SK-N-MC (cell line): Measurements from ENCODE around the gene MIF4GD.
"Not testable (repeated sequence)": the region's sequence is repeated elsewhere in the genome, so short reads cannot be mapped to it uniquely, and the experiment has no call there.

Experiments used
- DNase-seq: peaks from one replicate; pipeline ENCODE4 v3.0.0-alpha.2; 2011; ENCODE audit warnings: low read depth, low spot score
- H3K27ac ChIP-seq: fragments of 200-600 bp; sonication (generic); 2 replicates; pipeline ENCODE4 v1.5.1; 2016; ENCODE audit warnings: mixed run types
- H3K36me3 ChIP-seq: fragments of 200-600 bp; sonication (generic); 2 replicates; pipeline ENCODE4 v1.6.1; 2017; ENCODE audit warnings: antibody characterized with exemption, low read length, mixed read lengths; ENCODE audit not compliant: insufficient read depth
- H3K4me3 ChIP-seq: fragments of 200-600 bp; sonication (generic); 2 replicates; pipeline ENCODE4 v1.5.1; 2016
- H3K9ac ChIP-seq: fragments of 200-600 bp; sonication (generic); 2 replicates; pipeline ENCODE4 v1.8.0; 2017; ENCODE audit warnings: mixed run types, mixed read lengths; ENCODE audit not compliant: insufficient read length
- H3K9me3 ChIP-seq: fragments of 200-600 bp; sonication (generic); 2 replicates; pipeline ENCODE4 v1.6.1; 2017; ENCODE audit warnings: low read depth, mild to moderate bottlenecking, antibody characterized with exemption, low read length, moderate library complexity, mixed read lengths
- EZH2 ChIP-seq: fragments of 200-600 bp; sonication (generic); IDR thresholded peaks from one replicate; pipeline ENCODE4 v1.6.1; 2017; ENCODE audit warnings: antibody characterized with exemption
- FOXP2 ChIP-seq: optimal IDR thresholded peaks from 2 replicates; pipeline ENCODE3; 2011; ENCODE audit warnings: mild to moderate bottlenecking, moderate library complexity; ENCODE audit not compliant: insufficient read depth; ENCODE audit errors: extremely low read length, control extremely low read depth
- POLR2AphosphoS5 ChIP-seq: IDR thresholded peaks from 2 replicates; pipeline ENCODE4 v1.6.1; 2012; ENCODE audit warnings: mild to moderate bottlenecking, low read depth, low read length, borderline replicate concordance

MIF4GD gene

GRCh38 chr17:75289832-75290337, 18.9 kb upstream of the MIF4GD start:
- Histone ChIP-seq H3K9ac (peak overlapping the region; percentile 69), H3K36me3 (no peaks in the 10 kb centered on the region; the same call in 1 of the 2 replicates), H3K9me3 (no peaks in the 10 kb centered on the region), H3K27ac (peak overlapping the region; percentile 59; the same call in 1 of the 2 replicates), H3K4me3 (peak overlapping the region; percentile 94)
- TF ChIP-seq EZH2 (no peak), POLR2AphosphoS5 (no peak), FOXP2 (no peak)
- no peak for DNase-seq

GRCh38 chr17:75289115-75289831, 18.2 kb upstream of the MIF4GD start, which contains the start of gene SLC25A19:
SLC25A19 (minus strand) TSS chr17:75289433; CDS start chr17:75286764, 2,669 bp downstream.
- peak; percentile 91 for DNase-seq
- Histone ChIP-seq H3K36me3 (no peaks in the 10 kb centered on the region; the same call in 1 of the 2 replicates), H3K9me3 (no peaks in the 10 kb centered on the region), H3K27ac (peak within 1 kb of the TSS; percentile 59; the same call in 1 of the 2 replicates), H3K4me3 (peak within 1 kb of the TSS; percentile 94), H3K9ac (peak within 1 kb of the TSS; percentile 89)
- TF ChIP-seq POLR2AphosphoS5 (peak; percentile 93), FOXP2 (no peak)

GRCh38 chr17:75288770-75289114, 17.7 kb upstream of the MIF4GD start:
- no peaks in the 10 kb centered on the region for H3K9me3 ChIP-seq
- H3K4me3 ChIP-seq, result peak overlapping the region; percentile 94
- DNase-seq, result no peak
- no peak overlapping the region for H3K27ac ChIP-seq
- H3K9ac ChIP-seq, result peak overlapping the region; percentile 89
- TF ChIP-seq FOXP2 (no peak), EZH2 (no peak), POLR2AphosphoS5 (no peak)
- H3K36me3 ChIP-seq, result no peaks in the 10 kb centered on the region; the same call in 1 of the 2 replicates

- Histone ChIP-seq H3K27ac (no peak overlapping the region), H3K9ac (peak overlapping the region; percentile 89), H3K4me3 (peak overlapping the region; percentile 94), H3K36me3 (no peaks in the 10 kb centered on the region; the same call in 1 of the 2 replicates), H3K9me3 (no peaks in the 10 kb centered on the region)
- no peak for DNase-seq
- TF ChIP-seq FOXP2, result no peak
- TF ChIP-seq EZH2, result no peak
- no peak for TF ChIP-seq POLR2AphosphoS5
These were observed 17.3 kb upstream of the MIF4GD start for GRCh38 chr17:75288359-75288758.

GRCh38 chr17:75287221-75287620, 16.2 kb upstream of the MIF4GD start:
- Histone ChIP-seq H3K36me3 (no peaks in the 10 kb centered on the region; the same call in 1 of the 2 replicates), H3K4me3 (no peak overlapping the region), H3K9me3 (no peaks in the 10 kb centered on the region), H3K27ac (no peak overlapping the region), H3K9ac (no peak overlapping the region)
- no peak for DNase-seq
- TF ChIP-seq EZH2 (no peak), FOXP2 (no peak), POLR2AphosphoS5 (no peak)

- no peak for DNase-seq
- H3K36me3 ChIP-seq, result peaks cover 5% of the 10 kb centered on the region; the same call in 1 of the 2 replicates
- no peak overlapping the region for H3K27ac ChIP-seq
- TF ChIP-seq EZH2 (no peak), POLR2AphosphoS5 (no peak), FOXP2 (no peak)
- no peak overlapping the region for H3K4me3 ChIP-seq
- H3K9ac ChIP-seq, result no peak overlapping the region
- no peaks in the 10 kb centered on the region for H3K9me3 ChIP-seq
These were observed 14.1 kb upstream of the MIF4GD start for GRCh38 chr17:75285123-75285522.

- H3K9ac ChIP-seq, DNase-seq, H3K36me3 ChIP-seq, H3K4me3 ChIP-seq, H3K9me3 ChIP-seq, H3K27ac ChIP-seq: not testable (repeated sequence)
These were observed 9.2 kb upstream of the MIF4GD start for GRCh38 chr17:75280189-75280588.

GRCh38 chr17:75277664-75278071, 6.6 kb upstream of the MIF4GD start:
- no peak overlapping the region for H3K4me3 ChIP-seq
- no peak overlapping the region for H3K9ac ChIP-seq
- no peak overlapping the region for H3K27ac ChIP-seq
- no peaks in the 10 kb centered on the region for H3K9me3 ChIP-seq
- H3K36me3 ChIP-seq, result peaks cover 5% of the 10 kb centered on the region; the same call in 1 of the 2 replicates
- no peak for TF ChIP-seq EZH2
- no peak for TF ChIP-seq POLR2AphosphoS5
- no peak for TF ChIP-seq FOXP2
- no peak for DNase-seq
